A549 (cell line): Measurements from ENCODE around the gene LRRC39. TPM values are rescaled to one million over a fixed set of nuclear protein-coding genes. Genes with fewer than 3 reads are reported as not detected.
"Not testable (repeated sequence)": the region's sequence is repeated elsewhere in the genome, so short reads cannot be mapped to it uniquely, and the experiment has no call there.

Experiments
- ATAC-seq, 2 experiments: fragments of 200-7000 bp in 1 of 2; fragments of >200 bp in 1 of 2; cut with Nextera tagmentation in 1 of 2; cut with Tn5 transposase in 1 of 2; 3 replicates each; pipeline versions ENCODE4 v1.8.0 to v1.9.1; 2018 to 2020; ENCODE audit warnings: mild to moderate bottlenecking in 1 of 2, moderate library complexity in 1 of 2
- CTCF ChIA-PET: fragments of 300-600 bp; sonication (Branson Sonifier 250); formaldehyde crosslinking; extraction: SDS; loops from one replicate; lab custom pipeline; 2021; ENCODE audit warnings: antibody characterized with exemption, inconsistent platforms; lab: Yijun Ruan, JAX
- POLR2A ChIA-PET: fragments of 350-600 bp; formaldehyde crosslinking; extraction: SDS; loops from one replicate; lab custom pipeline; 2021; ENCODE audit warnings: antibody characterized with exemption, inconsistent platforms; lab: Yijun Ruan, JAX
- DNase-seq, 2 experiments: peaks; one replicate each; pipeline versions ENCODE4 v3.0.0 to v3.0.0-alpha.2; 2011 to 2016; ENCODE audit warnings: low read depth in 1 of 2, low spot score in 1 of 2
- FAIRE-seq: peaks from 2 replicates; lab custom pipeline; 2011; peaks lifted over from hg19 to GRCh38; lab: Jason Lieb, UNC
- H3K27ac ChIP-seq, 2 experiments: fragments of >200 bp; sonication (Bioruptor Twin); formaldehyde crosslinking; 3 replicates each; pipeline ENCODE4 v1.5.1; 2016 to 2017
- H3K4me1 ChIP-seq: fragments of >200 bp; sonication (Bioruptor Twin); formaldehyde crosslinking; 3 replicates; pipeline ENCODE4 v1.6.1; 2016
- H3K4me2 ChIP-seq: fragments of >200 bp; sonication (Bioruptor Twin); formaldehyde crosslinking; 3 replicates; pipeline ENCODE4 v1.6.1; 2016
- H3K4me3 ChIP-seq: fragments of >200 bp; sonication (Bioruptor Twin); formaldehyde crosslinking; 3 replicates; pipeline ENCODE4 v1.5.1; 2016
- H3K9me3 ChIP-seq: fragments of >200 bp; sonication (Bioruptor Twin); formaldehyde crosslinking; 3 replicates; pipeline ENCODE4 v1.6.1; 2016
- BHLHE40 ChIP-seq: IDR thresholded peaks from 2 replicates; pipeline ENCODE4 v1.6.1; 2012; ENCODE audit warnings: low read depth, low read length, inconsistent platforms
- EP300 ChIP-seq, 2 experiments: fragments of >200 bp; sonication (Bioruptor Twin); formaldehyde crosslinking; IDR thresholded peaks; 2 replicates in 1 of 2; 3 replicates in 1 of 2; pipeline ENCODE4 v1.6.1; 2016 to 2017
- FOXS1 ChIP-seq: fragments of 250-450 bp; sonication (Bioruptor Pico); IDR thresholded peaks from 2 replicates; pipeline ENCODE4 v1.5.0; 2020; ENCODE audit warnings: mild to moderate bottlenecking, moderate library complexity
- MAFK ChIP-seq: fragments of 450-650 bp; IDR thresholded peaks from 2 replicates; pipeline ENCODE4 v1.6.1; 2014; ENCODE audit not compliant: partially characterized antibody
- NPAS2 ChIP-seq: fragments of 250-450 bp; sonication (Bioruptor Pico); IDR thresholded peaks from 2 replicates; pipeline ENCODE4 v1.8.0; 2022; ENCODE audit warnings: mild to moderate bottlenecking, moderate library complexity, borderline replicate concordance
- REST ChIP-seq: fragments of 200-600 bp; sonication (generic); IDR thresholded peaks from 2 replicates; pipeline ENCODE4 v1.6.1; 2016; ENCODE audit warnings: antibody characterized with exemption, mild to moderate bottlenecking, moderate library complexity
- RFX5 ChIP-seq: fragments of 450-650 bp; IDR thresholded peaks from 2 replicates; pipeline ENCODE4 v1.7.1; 2014; ENCODE audit warnings: antibody characterized with exemption, mild to moderate bottlenecking, moderate library complexity
- USF2 ChIP-seq: fragments of 450-650 bp; IDR thresholded peaks from 2 replicates; pipeline ENCODE4 v1.6.1; 2014; ENCODE audit warnings: antibody characterized with exemption
- ZFP36 ChIP-seq: fragments of 450-650 bp; IDR thresholded peaks from 2 replicates; pipeline ENCODE4 v1.6.1; 2014; ENCODE audit warnings: borderline replicate concordance; ENCODE audit not compliant: partially characterized antibody
- WGBS: methylation state at CpG from one replicate; pipeline ENCODE4 v1.1.6; 2017; ENCODE audit errors: missing lambda C conversion rate; 5-methylcytosine and 5-hydroxymethylcytosine counted together
- polyA plus RNA-seq, 4 experiments: library from polyadenylated mRNA; depleted of rRNA in 3 of 4; stranded (reverse); fragments of >200 nt; fragmentation: RNase III in 1 of 4; extraction: RNeasy Plus Mini Kit Qiagen cat#74134 plus additional on column Dnase treatment in 1 of 4; gene quantifications; 2 replicates in 3 of 4; 3 replicates in 1 of 4; pipeline ENCODE4 v1.2.3, GENCODE V29; 2011 to 2017
- TF ChIP-seq, protein P1 (sequence below): fragments of 150-350 bp; IDR thresholded peaks from 2 replicates; pipeline ENCODE4 v1.6.1; 2014; ENCODE audit warnings: low read depth, mild to moderate bottlenecking, low read length
- TF ChIP-seq, protein P2 (sequence below): IDR thresholded peaks from 2 replicates; pipeline ENCODE4 v1.6.1; 2012
- TF ChIP-seq, protein P3 (sequence below): fragments of 250-450 bp; sonication (Bioruptor Pico); IDR thresholded peaks from 2 replicates; pipeline ENCODE4 v1.5.0; 2020; ENCODE audit warnings: low read depth, mild to moderate bottlenecking, moderate library complexity

LRRC39 gene
- polyA plus RNA-seq, 2 of the 4 experiments (the other 2 are of a cell fraction): 0.32 to 0.45 TPM

DNA sequence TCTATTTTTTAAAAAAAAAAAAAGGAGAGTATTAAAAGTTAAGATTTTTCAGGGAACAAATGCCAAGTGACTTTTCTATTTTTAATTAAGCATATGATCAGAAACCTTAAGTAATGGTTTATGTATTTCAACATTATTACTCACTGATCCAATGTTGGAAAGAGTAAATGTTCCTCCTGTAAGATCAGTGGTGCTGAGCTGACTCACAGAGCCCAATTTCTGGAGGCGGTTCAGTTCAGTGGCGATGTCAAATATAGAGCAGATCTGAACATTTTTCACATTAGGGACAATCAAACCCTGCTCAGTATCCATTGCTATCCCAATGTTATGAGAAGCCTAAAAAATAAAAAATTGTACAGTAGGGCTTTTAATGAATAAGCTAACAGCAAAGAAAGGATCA is 28.2 kb upstream of the LRRC39 start:
- POLR2A ChIA-PET: no interaction called here
- no peaks in the 10 kb centered on the region for H3K4me1 ChIP-seq
- no peak for ATAC-seq
- CTCF ChIA-PET: interaction anchor here (0.6 to 0.7 kb wide), 2 partner anchors 10 to 254 kb away, joined by 3 to 4 read pairs; no protein-coding TSS in a partner anchor
- peaks cover 3% of the 10 kb centered on the region; the same call in 1 of the 3 replicates for H3K9me3 ChIP-seq
- no peak overlapping the region for H3K4me3 ChIP-seq
- WGBS: 100% methylated on average over 2 of the region's 2 CpGs
- TF ChIP-seq, protein P1, sequence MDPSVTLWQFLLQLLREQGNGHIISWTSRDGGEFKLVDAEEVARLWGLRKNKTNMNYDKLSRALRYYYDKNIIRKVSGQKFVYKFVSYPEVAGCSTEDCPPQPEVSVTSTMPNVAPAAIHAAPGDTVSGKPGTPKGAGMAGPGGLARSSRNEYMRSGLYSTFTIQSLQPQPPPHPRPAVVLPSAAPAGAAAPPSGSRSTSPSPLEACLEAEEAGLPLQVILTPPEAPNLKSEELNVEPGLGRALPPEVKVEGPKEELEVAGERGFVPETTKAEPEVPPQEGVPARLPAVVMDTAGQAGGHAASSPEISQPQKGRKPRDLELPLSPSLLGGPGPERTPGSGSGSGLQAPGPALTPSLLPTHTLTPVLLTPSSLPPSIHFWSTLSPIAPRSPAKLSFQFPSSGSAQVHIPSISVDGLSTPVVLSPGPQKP: no peak
- TF ChIP-seq BHLHE40 (no peak), USF2 (no peak), ZFP36 (no peak), FOXS1 (no peak)
- TF ChIP-seq, protein P2, sequence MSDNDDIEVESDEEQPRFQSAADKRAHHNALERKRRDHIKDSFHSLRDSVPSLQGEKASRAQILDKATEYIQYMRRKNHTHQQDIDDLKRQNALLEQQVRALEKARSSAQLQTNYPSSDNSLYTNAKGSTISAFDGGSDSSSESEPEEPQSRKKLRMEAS: no peak
- TF ChIP-seq, all 56 proteins: peak for 0
- no peak for FAIRE-seq
- Histone ChIP-seq H3K4me2 (no peak overlapping the region), H3K27ac (no peak overlapping the region)
- DNase-seq: no peak

GRCh38 chr1:100205593-100205992 is 27.5 kb upstream of the LRRC39 start:
- CTCF ChIA-PET, FAIRE-seq, POLR2A ChIA-PET, H3K27ac ChIP-seq, H3K4me3 ChIP-seq, H3K9me3 ChIP-seq, ATAC-seq, H3K4me2 ChIP-seq, H3K4me1 ChIP-seq, DNase-seq: not testable (repeated sequence)
- WGBS: 94% methylated on average over 2 of the region's 2 CpGs

DNA sequence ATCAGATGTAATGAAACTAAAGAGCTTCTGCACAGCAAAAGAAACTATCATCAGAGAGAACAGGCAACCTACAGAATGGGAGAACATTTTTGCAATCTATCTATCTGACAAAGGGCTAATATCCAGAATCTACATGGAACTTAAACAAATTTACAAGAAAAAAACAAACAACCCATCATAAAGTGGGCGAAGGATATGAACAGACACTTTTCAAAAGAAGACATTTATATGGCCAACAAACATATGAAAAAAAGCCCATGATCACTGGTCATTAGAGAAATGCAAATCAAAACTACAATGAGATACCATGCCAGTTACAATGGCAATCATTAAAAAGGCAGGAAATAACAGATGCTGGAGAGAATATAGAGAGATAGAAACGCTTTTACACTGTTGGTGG is 27.0 kb upstream of the LRRC39 start:
- H3K4me2 ChIP-seq, POLR2A ChIA-PET, H3K4me1 ChIP-seq, H3K4me3 ChIP-seq, FAIRE-seq, CTCF ChIA-PET, DNase-seq, ATAC-seq, H3K9me3 ChIP-seq, H3K27ac ChIP-seq: not testable (repeated sequence)
- WGBS: 90% methylated on average over 2 of the region's 2 CpGs

DNA sequence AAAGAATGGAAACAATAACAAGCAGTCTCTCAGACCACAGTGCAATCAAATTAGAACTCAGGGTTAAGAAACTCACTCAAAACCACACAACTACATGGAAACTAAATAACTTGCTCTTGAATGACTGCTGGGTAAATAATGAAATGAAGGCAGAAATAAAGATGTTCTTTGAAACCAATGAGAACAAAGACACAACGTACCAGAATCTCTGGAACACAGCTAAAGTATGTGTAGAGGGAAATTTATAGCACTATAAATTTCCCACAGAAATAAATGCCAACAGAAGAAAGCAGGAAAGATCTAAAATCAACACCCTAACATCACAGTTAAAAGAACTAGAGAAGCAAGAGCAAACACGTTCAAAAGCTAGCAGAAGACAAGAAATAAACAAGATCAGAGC is 24.6 kb upstream of the LRRC39 start:
- H3K4me2 ChIP-seq, ATAC-seq, FAIRE-seq: not testable (repeated sequence)

GRCh38 chr1:100200060-100200459 is 22.0 kb upstream of the LRRC39 start:
- ATAC-seq, FAIRE-seq, H3K9me3 ChIP-seq, POLR2A ChIA-PET, H3K4me1 ChIP-seq, H3K4me3 ChIP-seq, CTCF ChIA-PET, H3K27ac ChIP-seq, DNase-seq, H3K4me2 ChIP-seq: not testable (repeated sequence)
- 100% methylated on average over 3 of the region's 6 CpGs for WGBS

More for the DNA sequence above, 24.6 kb upstream of the LRRC39 start:
- 89% methylated on average over 2 of the region's 2 CpGs for WGBS
- H3K4me3 ChIP-seq, H3K4me1 ChIP-seq, POLR2A ChIA-PET, H3K27ac ChIP-seq, CTCF ChIA-PET, DNase-seq, H3K9me3 ChIP-seq: not testable (repeated sequence)

GRCh38 chr1:100198596-100198995 is 20.5 kb upstream of the LRRC39 start:
- ATAC-seq: no peak
- Histone ChIP-seq H3K9me3 (no peaks in the 10 kb centered on the region), H3K27ac (no peak overlapping the region), H3K4me3 (no peak overlapping the region), H3K4me2 (no peak overlapping the region), H3K4me1 (no peaks in the 10 kb centered on the region)
- 86% methylated on average over 1 of the region's 1 CpG for WGBS
- TF ChIP-seq NPAS2 (no peak), RFX5 (no peak), MAFK (no peak), REST (no peak), EP300 (IDR thresholded peaks at IDR 0.05) (no peak)
- TF ChIP-seq, protein P3, sequence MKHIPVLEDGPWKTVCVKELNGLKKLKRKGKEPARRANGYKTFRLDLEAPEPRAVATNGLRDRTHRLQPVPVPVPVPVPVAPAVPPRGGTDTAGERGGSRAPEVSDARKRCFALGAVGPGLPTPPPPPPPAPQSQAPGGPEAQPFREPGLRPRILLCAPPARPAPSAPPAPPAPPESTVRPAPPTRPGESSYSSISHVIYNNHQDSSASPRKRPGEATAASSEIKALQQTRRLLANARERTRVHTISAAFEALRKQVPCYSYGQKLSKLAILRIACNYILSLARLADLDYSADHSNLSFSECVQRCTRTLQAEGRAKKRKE (CRISPR knock-in tag): no peak
- FAIRE-seq: no peak
- CTCF ChIA-PET: no interaction called here
- no peak for DNase-seq
- POLR2A ChIA-PET: no interaction called here
